ENCODE measurements around the gene SMOC1.

Gene SMOC1

DNA sequence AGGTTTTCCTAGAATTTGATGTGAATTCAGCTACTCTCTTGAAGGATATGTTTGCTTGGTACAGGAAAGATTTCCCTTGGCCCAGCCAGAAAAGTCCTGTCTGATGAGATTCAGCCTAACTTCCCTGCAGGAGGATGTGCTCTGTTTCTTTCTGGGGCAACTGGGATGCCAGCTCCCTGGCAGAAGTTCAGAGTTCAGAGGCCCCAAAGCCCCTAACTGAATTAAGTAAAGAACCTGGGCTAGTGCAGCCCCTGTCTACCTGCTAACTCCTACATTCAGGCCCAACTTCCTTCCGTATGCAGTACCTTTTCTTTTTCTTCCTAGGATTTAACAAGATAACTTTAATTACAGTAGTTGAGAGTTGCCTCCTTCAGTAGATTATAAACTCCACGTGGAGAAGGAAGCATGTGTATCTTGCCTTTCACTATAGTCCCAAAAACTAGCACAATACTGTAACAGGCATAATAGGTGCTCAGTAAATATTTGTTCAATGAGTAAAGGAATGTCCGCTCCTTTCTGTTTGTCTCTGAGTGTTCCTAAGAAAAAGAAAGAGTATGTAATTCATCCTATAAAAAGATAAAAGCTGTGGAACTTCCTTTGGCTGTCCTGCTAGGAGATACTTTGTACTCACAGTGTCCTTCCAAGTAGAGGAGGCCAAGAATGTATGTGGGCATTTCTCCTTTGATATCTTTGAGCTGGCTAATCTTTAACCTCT, 168.5 kb downstream of the SMOC1 start:
- ATAC-seq, result no peak

- no peak for ATAC-seq
Observed at GRCh38 chr14:70048313-70048654, 169.1 kb downstream of the SMOC1 start.

GRCh38 chr14:70049605-70050004, 170.4 kb downstream of the SMOC1 start:
- ATAC-seq, result no peak

DNA sequence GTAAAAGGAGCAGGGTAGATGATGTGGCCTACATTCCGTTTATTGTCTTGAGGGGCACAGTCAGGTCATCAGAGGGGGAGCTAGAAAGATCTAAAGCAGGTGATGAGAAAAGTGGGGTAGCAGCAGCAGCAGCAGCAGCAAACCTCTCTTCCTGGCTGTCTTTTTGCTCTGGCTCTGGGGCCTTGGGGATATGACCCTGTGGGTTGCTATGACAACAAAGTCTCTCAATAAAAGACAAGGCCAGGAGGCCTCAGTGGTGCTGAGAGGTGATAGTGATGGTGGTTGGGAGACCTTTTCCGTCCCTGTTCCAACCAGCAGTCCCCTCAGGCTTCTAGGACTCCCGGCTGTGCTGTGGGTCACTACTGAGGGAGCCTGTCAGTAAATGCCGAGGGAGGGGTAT, 170.9 kb downstream of the SMOC1 start:
- ATAC-seq, result no peak

- ATAC-seq, result no peak
Observed at GRCh38 chr14:70052990-70053389, 173.8 kb downstream of the SMOC1 start.

GRCh38 chr14:70057519-70058136, 178.4 kb downstream of the SMOC1 start:
- no peak for ATAC-seq

GRCh38 chr14:70059545-70059944, 180.3 kb downstream of the SMOC1 start:
- ATAC-seq, result no peak

DNA sequence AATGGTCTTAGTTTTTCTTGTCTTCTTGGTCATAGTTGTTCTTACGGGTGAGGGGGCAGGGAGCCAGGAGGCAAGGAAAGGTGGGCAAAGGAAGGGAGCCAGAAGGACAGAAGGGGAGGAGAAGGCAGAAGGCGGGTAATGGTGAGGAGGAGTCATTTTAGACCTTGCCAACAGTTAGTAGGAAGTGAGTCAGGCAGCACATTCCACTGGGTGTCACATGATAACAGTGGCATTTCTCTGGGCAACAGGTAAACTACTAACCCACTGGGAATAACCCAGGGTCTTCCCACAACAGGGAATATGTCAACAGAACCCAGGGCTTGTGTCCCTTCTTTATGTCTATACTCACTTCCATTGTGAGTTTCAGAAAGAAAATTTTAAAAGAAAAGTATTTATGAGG, 181.9 kb downstream of the SMOC1 start:
- no peak for ATAC-seq

GRCh38 chr14:70064136-70064865, 185.1 kb downstream of the SMOC1 start:
- ATAC-seq, result no peak

- no peak for ATAC-seq
Observed at GRCh38 chr14:70067810-70068209, 188.6 kb downstream of the SMOC1 start.

- no peak for ATAC-seq
Observed at GRCh38 chr14:70069186-70069585, 190.0 kb downstream of the SMOC1 start.

DNA sequence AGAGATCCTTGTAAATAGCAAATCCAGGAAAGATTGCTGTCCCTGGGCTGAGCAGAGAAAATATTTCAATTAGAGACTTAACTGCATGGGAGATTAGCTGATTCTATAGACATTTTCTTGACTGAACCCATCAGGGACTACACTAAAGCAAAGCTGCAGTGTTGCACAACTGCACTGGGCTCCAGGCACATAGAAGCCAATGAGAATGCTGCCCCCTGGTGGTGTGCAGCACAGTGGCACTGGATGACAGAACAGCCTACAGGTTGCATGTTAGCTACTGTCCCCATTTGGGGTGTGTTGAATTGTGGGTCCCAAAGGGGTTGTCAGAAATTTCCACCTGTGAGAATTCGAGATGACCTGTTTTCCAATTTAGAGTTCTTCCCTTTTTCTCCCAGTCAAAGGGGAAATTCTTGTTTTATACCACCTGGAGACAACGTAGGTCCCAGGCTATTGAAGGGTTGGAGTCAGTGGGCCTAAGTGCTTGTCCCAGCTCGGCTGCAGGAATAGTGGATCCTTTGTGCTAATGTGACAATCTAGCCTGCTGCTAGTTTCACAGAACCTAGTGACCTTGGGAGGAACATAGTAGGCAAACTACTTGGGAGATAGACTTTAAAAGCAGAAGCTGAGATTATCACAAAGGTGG, 194.8 kb downstream of the SMOC1 start:
- peak in 1 of 2 donors; percentile 43 for ATAC-seq

DNA sequence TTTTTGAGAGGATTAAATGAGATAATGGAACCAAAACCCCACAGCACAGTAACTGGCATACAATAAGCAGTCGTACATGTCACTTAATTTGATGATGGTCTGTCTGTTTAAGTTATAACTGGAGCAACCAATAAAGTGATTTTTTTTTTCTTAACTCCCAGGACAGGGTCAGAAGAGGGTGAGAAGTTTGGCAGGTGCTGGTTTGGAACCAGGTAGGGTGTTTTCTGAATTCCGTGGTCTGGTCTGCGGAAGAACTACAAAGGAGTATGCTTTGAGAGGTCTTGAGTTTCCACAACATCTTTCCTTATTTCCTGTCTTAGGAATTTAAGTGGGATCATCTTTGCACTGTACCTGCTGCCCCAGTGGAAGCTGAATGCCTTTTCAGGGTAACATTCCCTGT, 197.8 kb downstream of the SMOC1 start:
- ATAC-seq, result no peak

DNA sequence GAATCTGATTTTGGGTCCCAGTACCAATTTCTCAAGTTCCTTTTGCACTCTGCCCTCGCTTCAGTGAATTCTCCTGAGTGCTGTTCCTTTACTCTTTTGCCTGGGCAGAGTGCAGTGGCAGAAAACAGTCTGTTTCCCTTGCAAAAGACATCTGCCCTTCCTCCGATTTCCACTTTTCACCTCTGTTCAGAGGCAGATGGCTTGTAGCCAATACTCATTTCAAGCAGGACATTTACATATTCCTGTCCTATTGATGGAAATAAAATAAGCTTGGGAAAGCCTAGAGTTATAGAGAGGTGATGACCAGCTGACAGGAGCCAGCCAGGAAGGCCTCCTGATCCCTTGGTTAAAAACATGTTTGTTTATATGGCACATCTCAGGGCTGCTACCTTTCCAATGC, 198.5 kb downstream of the SMOC1 start:
- ATAC-seq, result no peak

DNA sequence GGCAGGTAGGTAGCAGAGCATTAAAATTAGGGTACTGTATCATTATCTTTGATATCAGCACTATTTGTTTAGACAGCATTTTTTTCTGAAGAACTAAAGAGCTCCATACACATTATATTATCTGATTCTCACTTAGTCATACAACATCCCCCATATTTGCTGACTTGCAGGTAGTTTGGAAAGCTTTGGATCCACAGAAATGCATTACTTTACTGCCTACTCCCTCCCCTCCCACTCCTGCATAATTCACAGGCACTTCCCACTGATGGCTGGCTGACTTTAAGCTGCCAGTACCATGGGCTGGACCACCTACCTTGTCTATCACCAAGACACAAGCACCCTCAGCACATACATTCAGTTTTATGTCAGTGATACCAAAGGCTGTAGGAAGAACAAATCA, 199.1 kb downstream of the SMOC1 start:
- ATAC-seq, result no peak

GRCh38 chr14:70080076-70080475, 200.9 kb downstream of the SMOC1 start:
- ATAC-seq, result no peak
